ENCODE data around the gene WNT9B. TPM values are rescaled to one million over a fixed set of nuclear protein-coding genes. Genes with fewer than 3 reads are reported as not detected.

WNT9B gene
- total RNA-seq, 1 donor from 2014 or later: 0.98 TPM

GRCh38 chr17:46869975-46870803, 18.8 kb downstream of the WNT9B start:
- Mint-ChIP-seq H3K9me3 (ENCODE audit: low read depth) (no peaks in the 10 kb centered on the region), H3K4me3 (ENCODE audit: low read depth) (no peak overlapping the region), H3K27ac (no peak overlapping the region), H3K4me1 (ENCODE audit: low read depth) (peaks cover 5% of the 10 kb centered on the region), H3K27me3 (peaks cover 11% of the 10 kb centered on the region), H3K36me3 (ENCODE audit: insufficient read depth) (no peaks in the 10 kb centered on the region)
- no peak for TF ChIP-seq CTCF (IDR thresholded peaks at IDR 0.05; ENCODE audit: unreplicated experiment)
- no peak for DNase-seq (ENCODE audit: low spot score, unreplicated experiment)

GRCh38 chr17:46872421-46872820, 21.0 kb downstream of the WNT9B start:
- no peak overlapping the region for H3K27ac Mint-ChIP-seq
- no peaks in the 10 kb centered on the region for H3K9me3 Mint-ChIP-seq (ENCODE audit: low read depth)
- DNase-seq (ENCODE audit: low spot score, unreplicated experiment): no peak
- peaks cover 5% of the 10 kb centered on the region for H3K4me1 Mint-ChIP-seq (ENCODE audit: low read depth)
- H3K36me3 Mint-ChIP-seq (ENCODE audit: insufficient read depth): no peaks in the 10 kb centered on the region
- H3K27me3 Mint-ChIP-seq: peaks cover 8% of the 10 kb centered on the region
- no peak for TF ChIP-seq CTCF (IDR thresholded peaks at IDR 0.05; ENCODE audit: unreplicated experiment)
- H3K4me3 Mint-ChIP-seq (ENCODE audit: low read depth): no peak overlapping the region

- Mint-ChIP-seq H3K4me3 (ENCODE audit: low read depth) (no peak overlapping the region), H3K4me1 (ENCODE audit: low read depth) (peaks cover 5% of the 10 kb centered on the region), H3K27me3 (peaks cover 16% of the 10 kb centered on the region), H3K27ac (no peak overlapping the region), H3K9me3 (ENCODE audit: low read depth) (no peaks in the 10 kb centered on the region), H3K36me3 (ENCODE audit: insufficient read depth) (no peaks in the 10 kb centered on the region)
- no peak for DNase-seq (ENCODE audit: low spot score, unreplicated experiment)
- TF ChIP-seq CTCF (IDR thresholded peaks at IDR 0.05; ENCODE audit: unreplicated experiment): no peak
These were observed 22.7 kb downstream of the WNT9B start for GRCh38 chr17:46873941-46874645.

GRCh38 chr17:46874906-46875305, 23.5 kb downstream of the WNT9B start:
- H3K36me3 Mint-ChIP-seq (ENCODE audit: insufficient read depth): no peaks in the 10 kb centered on the region
- H3K4me1 Mint-ChIP-seq (ENCODE audit: low read depth): peaks cover 5% of the 10 kb centered on the region
- H3K4me3 Mint-ChIP-seq (ENCODE audit: low read depth): no peak overlapping the region
- H3K9me3 Mint-ChIP-seq (ENCODE audit: low read depth): no peaks in the 10 kb centered on the region
- no peak overlapping the region for H3K27ac Mint-ChIP-seq
- TF ChIP-seq CTCF (IDR thresholded peaks at IDR 0.05; ENCODE audit: unreplicated experiment): no peak
- DNase-seq (ENCODE audit: low spot score, unreplicated experiment): no peak
- H3K27me3 Mint-ChIP-seq: peaks cover 20% of the 10 kb centered on the region

- DNase-seq (ENCODE audit: low spot score, unreplicated experiment): no peak
- Mint-ChIP-seq H3K36me3 (ENCODE audit: insufficient read depth) (no peaks in the 10 kb centered on the region), H3K4me1 (ENCODE audit: low read depth) (no peaks in the 10 kb centered on the region), H3K27me3 (peaks cover 20% of the 10 kb centered on the region), H3K4me3 (ENCODE audit: low read depth) (no peak overlapping the region), H3K9me3 (ENCODE audit: low read depth) (no peaks in the 10 kb centered on the region), H3K27ac (no peak overlapping the region)
- no peak for TF ChIP-seq CTCF (IDR thresholded peaks at IDR 0.05; ENCODE audit: unreplicated experiment)
These were observed 24.5 kb downstream of the WNT9B start for GRCh38 chr17:46875849-46876352.

Measured in progenitor cell of endocrine pancreas (in vitro differentiated cells).